ENCODE results near the gene WASF1.

WASF1 gene

GRCh38 chr6:110050440-110050813 lies 129.0 kb downstream of the WASF1 start:
- DNase-seq (ENCODE audit: insufficient read length, low spot score) (no peak), FAIRE-seq (no peak)
- no peak for TF ChIP-seq POLR2A (IDR thresholded peaks at IDR 0.05; ENCODE audit: low read depth, low read length)
